Choroid plexus epithelial cell (primary cell): ENCODE data around the gene WFDC5.

Experiments used
- DNase-seq: peaks from one replicate; pipeline ENCODE4 v3.0.0-alpha.2; 2010; ENCODE audit warnings: low read depth
- H3K4me3 ChIP-seq: 2 replicates; pipeline ENCODE4 v1.5.1; 2011; ENCODE audit warnings: low read depth, mild to moderate bottlenecking, control low read depth, low read length, moderate library complexity
- CTCF ChIP-seq: conservative IDR thresholded peaks from 2 replicates; pipeline ENCODE4 v1.5.1; 2011; ENCODE audit warnings: low read depth, mild to moderate bottlenecking, control low read depth, inconsistent platforms, low read length, moderate library complexity

The WFDC5 gene

GRCh38 chr20:45097485-45098102 is 17.4 kb downstream of the WFDC5 start:
- H3K4me3 ChIP-seq = peak overlapping the region; percentile 39
- peak; percentile 59 for DNase-seq
- peak; percentile 57 for TF ChIP-seq CTCF

DNA sequence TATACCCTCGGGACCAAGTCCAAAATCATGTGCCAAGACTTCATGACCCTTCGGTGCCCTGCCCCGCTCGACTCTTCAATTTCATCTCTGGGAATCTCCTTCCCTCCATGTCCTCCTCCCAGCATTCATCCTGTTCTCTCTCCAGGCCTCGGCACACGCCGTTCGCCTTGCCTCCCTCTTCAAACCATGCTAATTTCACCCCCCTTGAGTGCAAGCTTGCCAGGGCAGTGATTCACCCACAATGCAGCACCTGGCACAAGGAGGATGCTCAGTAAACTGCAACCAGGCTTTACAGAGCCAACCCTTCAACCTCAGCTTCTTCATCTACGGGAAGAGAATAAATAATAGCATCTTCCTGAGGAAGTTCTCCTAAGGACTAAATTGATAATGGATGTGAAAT is 18.2 kb downstream of the WFDC5 start:
- H3K4me3 ChIP-seq = no peak overlapping the region
- no peak for DNase-seq
- no peak for TF ChIP-seq CTCF

GRCh38 chr20:45095805-45096238 is 19.2 kb downstream of the WFDC5 start:
- H3K4me3 ChIP-seq = no peak overlapping the region
- peak; percentile 84 for TF ChIP-seq CTCF

GRCh38 chr20:45094864-45095574 is 20.0 kb downstream of the WFDC5 start:
- no peak overlapping the region for H3K4me3 ChIP-seq
- no peak for TF ChIP-seq CTCF
- no peak for DNase-seq

More at GRCh38 chr20:45095805-45096238, 19.2 kb downstream of the WFDC5 start:
- DNase-seq = peak; percentile 78

DNA sequence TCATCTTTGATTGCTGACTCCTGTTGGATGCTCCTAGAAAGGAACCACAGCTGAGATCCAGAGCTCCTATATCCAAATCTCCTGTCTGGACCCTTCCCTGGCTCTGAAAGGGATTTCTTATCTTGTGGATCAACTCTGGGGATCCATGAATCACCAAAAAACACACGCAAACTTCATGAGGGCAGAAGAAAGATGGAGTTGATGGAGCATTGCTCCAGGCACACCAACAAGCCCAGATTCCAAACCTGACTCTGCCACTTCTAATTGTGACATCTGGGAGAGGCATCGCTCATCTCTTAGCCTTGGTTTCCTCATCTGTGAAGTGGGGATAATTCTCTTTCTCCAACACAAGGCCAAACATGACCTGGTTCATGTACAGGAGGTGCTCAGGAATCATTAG is 20.8 kb downstream of the WFDC5 start:
- no peak for TF ChIP-seq CTCF
- H3K4me3 ChIP-seq = no peak overlapping the region
- DNase-seq = no peak

DNA sequence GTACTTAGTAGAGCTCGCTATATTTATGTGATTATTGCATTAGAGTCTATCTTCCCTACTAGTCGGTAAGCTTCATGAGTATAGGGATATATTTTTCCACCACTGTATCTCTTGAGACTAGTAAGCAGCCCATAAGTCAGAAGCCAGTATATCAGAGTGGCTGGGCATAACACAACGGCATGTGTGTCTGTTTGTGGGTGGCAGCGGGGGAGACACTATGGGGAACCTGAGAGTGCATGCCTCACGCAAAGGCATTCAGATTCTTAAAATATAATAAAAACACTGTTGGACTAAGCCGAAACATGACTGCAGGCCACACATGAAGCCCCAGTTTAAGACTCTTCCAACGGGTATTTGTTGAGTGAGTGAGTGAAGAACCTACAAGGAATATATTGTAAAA is 22.1 kb downstream of the WFDC5 start:
- no peak for TF ChIP-seq CTCF
- no peak overlapping the region for H3K4me3 ChIP-seq
- DNase-seq = no peak

GRCh38 chr20:45091366-45091765 is 23.6 kb downstream of the WFDC5 start:
- no peak overlapping the region for H3K4me3 ChIP-seq
- no peak for TF ChIP-seq CTCF
- DNase-seq = no peak
